ENCODE measurements around the gene MED13L.

Gene MED13L

DNA sequence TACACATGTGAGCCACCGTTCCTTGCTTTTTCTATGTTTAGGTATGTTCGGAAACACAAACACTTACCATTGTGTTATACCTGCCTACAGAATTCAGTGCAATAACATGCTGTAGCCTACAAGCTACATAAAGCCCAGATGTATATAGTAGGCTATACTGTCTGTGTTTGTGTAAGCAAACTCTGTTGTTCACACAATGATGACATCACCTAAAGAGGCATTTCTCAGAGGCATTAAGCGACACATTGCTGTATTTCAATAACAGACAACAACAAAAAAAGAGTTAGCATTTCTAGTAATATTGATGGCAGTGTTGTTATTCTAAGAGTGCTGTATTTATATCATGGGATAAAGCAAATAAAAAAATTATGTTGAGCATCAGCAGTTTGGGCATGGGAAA, 70.2 kb downstream of the MED13L start:
- DNase-seq: no peak

DNA sequence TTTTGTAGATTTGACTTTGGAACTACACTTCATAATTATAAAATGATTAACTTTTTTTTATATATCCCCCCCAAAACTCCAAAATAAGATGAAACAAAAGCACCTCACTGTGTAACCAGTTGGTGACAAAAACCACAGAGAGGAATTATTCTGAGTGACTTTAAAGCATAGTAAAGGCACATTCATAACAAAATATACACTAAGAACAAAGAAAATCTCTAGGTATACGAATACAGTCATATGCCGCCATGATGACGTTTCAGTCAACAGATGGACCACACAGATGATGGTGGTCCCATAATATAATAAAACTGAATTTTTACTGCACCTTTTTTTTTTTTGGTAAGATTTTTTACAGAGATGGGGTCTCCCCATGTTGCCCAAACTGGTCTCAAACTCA, 70.7 kb downstream of the MED13L start:
- no peak for DNase-seq

DNA sequence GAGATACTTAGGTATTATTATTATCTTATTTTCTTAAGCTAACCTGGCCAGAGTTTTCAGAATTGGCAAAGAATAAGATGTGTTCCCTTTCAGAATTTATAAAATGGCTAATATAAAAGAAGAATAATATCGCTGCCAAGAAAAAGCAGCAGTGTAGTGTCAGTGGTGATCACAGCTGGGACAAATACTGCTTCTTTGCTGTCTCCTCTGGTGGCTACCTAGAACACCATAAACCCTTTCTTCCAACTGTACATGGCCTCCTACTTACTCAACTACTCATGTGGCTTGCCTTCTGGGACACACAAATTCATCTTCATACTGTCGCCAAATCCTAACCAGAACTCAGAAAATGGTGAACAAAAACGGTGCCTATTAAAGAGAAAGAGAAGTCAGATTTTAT, 72.7 kb downstream of the MED13L start:
- DNase-seq: no peak

DNA sequence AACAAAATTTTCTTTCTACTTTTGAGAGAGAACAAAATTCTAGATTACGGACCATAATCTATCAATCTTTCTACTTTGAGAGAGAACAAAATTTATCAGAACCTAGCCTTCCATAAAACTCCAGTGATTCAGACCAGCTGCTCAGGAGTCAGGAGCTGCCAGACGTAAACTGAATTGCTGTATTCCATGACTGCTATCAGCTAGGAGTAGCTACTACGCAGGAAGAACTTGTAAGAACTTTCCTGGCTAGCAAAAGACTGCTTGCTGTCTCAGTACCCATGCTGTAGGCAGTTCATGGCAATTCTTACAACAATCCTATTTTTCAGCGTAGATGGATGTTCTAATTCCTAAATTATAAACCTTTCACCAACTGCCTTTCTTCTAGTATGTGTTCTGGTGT, 73.3 kb downstream of the MED13L start:
- no peak for DNase-seq

DNA sequence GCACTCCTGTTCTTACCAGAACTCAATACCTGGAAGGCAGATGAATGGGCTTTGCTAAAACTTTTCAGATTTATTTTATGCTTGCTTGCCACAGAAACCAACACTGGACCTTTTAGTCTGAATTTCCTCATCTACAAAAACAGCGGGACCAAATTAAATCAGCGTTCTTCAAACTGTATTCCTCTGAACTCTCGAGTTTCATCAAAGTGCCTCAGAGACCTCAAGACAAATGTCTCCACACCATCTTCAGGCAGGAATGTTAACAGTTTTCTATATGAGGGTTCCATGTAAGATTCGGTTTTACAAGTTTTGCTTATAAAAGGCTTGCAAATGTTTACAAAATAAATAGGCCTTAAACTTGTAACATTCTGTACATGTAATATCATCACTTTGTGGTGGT, 74.6 kb downstream of the MED13L start:
- no peak for DNase-seq

DNA sequence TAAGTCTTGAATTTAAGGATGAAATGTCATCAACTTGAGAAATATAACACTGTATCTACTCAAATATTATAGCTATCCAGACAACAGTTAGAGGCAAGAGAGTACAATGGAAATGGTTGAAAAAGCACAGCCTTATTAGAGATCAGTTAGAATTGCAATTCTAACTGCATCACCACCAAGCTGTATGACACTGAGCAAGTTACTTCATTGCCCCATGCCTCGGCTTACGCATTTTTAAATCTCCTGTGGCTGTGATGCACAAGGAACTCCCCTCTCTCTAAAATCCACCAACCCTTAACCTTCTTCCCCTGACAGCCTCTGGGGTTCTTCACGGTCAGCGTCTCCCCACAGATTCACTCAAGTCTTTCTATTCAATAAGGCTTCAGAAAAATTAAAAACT, 75.1 kb downstream of the MED13L start:
- no peak for DNase-seq

DNA sequence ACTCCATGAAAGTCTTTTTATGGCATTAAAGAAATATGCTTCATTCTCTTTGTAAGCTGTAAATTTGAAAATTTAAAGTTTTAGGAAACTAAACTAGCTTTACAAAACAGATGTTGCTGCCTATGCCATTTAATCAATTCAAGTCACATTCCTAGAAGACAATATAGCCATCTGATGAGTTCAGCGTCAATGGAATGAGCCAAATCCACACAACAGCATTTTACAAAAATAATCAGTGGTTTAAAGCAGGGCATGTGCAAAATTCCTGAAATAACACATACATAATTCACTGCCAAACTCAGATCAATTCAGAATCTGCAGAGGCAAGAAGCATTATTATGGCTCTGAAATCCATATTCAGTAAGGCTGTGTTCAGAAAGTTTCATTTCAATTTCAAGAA, 75.6 kb downstream of the MED13L start:
- DNase-seq: no peak

DNA sequence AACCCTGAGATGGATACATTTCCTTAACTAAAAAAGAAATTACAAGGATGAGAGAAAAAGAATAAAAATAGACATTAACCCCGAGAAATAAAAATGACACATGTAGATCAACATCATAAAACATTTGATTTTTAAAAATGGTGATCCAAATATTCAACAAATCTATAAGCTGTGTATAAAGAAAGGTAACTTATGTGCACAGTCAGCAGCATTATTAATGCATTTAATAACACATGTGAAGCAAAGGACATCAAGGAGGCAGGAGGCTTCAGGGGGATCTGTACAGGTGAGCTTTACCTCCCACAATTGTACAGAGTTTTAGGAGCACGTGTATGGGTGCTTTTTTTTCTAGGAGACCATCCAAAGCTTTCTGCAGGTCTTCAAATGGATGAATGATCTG, 76.1 kb downstream of the MED13L start:
- no peak for DNase-seq

DNA sequence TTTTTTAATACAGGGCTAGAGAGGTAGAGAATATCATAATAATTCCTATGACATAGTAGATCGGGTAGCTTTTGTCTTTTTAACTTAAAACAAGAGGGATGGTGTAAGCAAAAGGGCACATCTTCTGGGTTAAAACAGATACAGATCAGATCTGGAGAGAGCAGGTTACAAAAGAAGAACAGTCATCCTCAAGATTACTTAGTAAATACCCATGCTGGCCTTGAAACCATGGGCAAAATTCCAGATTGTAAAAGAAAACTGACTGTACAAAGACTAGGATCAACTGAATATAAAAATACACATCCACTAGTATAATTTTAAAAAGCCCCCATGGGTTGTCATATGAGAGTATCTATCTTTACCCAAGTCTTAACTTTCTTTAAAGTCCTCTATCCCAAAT, 76.7 kb downstream of the MED13L start:
- DNase-seq: no peak

DNA sequence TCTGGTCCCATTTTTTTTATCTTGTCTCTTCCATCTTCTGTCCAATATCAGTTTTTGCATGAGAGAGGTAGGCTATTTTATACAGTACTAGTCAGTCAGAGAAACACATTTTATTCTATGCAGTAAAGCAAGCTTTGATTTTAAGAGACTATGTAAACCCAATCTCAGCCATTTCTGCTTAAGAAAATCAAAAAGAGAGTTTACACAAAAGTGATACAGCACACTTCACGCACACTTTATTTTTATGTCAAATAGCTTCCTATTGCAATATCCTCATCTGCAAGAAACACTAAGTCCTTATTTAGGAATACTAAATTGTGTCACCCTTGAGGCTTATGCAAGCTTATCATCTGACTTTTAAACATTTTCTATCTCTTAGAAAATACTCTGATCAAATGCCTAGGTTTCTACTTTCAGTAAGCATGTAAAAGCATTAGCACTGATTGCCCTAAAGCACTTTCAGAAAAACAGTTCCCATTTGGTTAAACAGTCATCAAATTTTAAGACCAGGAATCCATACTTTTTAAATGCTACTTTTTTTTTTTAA, 78.3 kb downstream of the MED13L start:
- no peak for DNase-seq

DNA sequence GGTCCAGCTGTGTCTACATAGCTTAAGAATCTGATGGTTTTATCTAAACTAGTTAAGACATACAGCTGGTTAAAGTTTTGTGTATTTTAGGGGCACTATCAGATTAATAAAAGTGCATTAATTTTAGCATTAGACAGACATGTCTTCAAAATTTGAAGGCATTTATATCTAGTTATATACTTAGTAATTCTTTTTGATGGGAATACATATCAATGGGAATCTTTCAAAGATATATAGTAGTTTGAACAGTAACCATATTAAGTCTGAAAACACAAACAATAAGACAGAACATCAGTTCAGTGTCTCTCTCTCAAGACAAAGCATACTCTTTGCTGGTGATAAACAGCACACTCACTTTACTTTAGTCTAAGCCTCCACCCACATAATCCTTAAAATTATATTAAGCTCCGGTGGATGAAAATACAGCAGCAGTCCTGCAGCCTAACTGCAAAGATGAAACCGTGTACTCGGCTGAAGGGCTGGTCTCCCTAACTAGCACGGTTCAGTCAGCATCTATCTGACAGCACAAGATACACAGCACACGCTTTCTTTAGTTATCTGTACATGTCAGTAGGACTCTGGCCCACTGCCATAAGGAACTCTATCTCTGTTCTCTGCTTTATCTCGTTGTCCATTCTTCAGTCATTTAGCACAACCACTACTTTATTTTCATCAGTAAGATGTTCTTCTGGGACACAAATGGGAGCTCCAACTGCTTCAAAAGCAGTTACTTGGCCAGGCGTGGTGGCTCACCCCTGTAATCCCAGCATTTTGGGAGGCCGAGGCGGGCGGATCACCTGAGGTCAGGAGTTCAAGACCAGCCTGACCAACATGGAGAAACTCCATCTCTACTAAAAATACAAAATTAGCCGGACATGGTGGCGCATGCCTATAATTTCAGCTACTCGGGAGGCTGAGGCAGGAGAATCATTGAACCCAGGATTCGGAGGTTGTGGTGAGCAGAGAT, 80.5 kb downstream of the MED13L start:
- DNase-seq: no peak

DNA sequence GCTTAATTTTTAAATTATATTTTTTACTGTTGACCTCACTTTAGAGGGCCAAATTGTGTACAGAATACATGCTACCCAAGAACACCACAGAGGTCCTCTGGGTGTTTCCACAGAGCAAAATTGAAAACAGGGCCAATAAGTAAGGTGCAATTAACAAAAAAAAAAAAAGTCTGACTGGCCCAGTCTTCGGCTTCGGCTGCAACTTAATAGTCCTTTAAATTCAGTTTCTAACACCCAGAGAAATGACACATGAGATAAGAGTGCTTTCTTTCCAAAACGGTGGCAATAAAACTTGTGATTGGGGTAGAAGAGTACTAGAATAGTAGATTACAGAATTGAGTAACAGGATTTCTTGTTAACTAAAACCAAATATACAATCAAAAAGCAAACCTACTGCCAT, 81.3 kb downstream of the MED13L start:
- DNase-seq: no peak

DNA sequence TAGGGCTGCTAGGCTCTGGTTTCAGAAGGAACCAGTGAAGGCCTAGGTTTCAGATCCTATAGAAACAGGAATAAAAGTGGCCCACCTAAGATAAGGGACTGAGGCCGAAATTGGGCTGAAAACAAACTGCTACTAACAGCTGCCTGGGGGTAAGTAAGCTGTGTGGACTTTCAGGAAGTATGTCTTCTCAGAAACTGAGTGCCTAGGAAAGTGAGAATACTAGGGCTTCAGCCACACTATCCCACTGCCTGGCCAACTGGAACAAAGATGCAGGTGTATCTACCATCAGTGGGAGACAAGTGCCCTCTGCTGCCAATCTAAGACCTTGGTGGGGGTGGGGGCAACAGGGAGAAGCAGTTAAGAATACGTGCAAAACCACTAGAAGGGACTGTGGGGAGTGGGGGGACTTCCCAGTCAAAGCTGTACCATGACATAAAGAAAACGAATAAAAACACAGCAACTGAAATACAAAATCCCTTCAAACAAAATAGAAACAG, 82.5 kb downstream of the MED13L start:
- DNase-seq: no peak

DNA sequence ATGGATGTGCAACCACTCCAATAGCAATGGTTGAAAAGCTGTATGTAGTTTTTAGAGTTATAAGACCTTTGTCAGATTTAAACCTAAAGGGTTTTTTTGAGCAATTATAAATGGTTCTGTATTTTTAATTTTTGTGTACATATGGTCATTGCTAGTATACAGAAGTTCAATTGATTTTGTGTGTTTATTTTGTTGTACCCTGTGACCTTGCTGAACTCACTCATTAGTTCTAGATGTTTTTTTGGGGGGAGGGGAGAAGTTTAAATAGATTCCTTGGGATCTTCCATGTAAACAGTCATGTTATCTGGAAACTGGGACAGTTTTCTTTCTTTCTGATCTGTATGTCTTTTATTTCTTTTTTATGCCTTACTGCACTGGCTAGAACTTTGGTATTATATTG, 87.8 kb downstream of the MED13L start:
- no peak for DNase-seq

DNA sequence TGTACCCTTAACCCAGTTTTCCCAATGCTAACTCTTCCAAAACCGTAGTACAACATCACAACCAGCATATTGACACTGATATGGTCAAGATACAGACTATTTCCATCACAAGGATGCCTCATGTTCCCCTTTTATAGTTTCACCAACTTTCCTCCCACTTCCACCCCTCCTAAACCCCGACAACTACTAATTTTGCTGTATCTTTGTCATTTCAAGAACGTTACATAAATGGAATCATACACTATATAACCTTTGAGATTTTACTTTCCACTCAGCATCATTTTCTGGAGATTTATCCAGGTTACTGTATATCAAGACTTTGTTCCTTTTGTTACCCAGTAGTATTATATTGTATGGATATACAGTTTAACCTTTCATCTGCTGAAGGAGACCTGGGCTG, 88.9 kb downstream of the MED13L start:
- DNase-seq: no peak

DNA sequence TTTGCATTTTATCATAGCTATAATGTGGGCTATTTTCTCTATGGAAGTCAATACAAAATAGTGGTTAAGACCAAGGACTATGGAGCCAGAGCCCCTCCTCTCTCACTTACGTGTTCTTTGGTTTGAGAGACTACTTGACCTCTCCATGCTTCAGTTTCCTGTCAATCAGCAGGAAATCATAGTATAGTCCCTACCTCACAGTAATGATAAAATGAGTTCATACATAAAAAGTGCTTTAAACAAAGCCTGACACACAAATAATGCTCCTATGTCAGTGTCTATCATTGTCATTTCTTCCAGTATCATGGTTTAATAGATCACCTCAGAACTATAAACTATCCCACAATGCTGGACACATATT, 90.4 kb downstream of the MED13L start:
- no peak for DNase-seq

DNA sequence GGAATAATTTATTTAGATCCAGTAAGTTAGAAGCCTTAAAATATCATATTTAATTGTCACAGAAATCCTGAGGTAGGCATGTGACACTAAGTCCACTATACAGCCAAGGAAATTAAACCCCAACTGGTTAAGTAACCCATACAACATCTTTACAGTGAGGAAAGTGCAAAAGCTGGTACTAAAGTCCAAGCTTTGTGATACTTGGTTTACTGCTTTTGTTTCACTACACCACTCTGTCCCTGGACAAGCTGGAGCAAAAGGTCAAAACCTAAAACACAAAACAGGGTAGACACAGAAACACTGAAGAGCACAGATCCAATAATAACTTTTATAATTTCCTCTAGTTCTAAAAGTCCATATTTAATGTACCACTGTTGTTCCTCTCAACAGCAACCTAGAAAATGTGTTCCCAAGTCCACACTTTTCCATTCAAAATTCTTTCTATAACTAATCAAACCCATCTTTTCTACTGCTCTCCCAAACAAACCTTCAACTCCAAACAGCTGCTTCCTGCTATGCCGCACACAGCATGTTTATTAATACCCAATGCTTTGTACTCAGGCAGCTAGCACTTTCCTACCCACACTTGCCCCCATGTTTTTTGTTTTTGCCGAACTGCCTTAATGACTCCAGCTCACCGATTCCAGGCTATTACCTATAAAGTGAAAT, 90.9 kb downstream of the MED13L start:
- no peak for DNase-seq

DNA sequence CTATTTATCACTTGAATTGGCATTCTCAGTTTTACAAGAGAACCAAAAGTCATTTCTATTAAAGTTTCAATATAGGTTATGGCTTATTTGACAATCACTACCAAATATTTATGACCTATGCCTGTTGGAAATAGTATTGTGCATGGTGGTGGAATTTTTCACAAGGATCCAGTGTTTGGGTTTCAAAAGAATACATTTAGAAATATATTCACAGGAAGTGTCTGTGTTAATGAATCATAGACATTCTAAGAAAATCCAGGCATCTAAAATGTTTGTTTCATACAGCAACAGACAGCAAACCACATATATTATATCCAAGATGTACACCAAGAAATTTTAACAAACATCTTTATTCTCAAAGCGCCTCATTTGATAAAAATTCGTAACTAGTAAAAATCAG, 92.7 kb downstream of the MED13L start:
- no peak for DNase-seq

DNA sequence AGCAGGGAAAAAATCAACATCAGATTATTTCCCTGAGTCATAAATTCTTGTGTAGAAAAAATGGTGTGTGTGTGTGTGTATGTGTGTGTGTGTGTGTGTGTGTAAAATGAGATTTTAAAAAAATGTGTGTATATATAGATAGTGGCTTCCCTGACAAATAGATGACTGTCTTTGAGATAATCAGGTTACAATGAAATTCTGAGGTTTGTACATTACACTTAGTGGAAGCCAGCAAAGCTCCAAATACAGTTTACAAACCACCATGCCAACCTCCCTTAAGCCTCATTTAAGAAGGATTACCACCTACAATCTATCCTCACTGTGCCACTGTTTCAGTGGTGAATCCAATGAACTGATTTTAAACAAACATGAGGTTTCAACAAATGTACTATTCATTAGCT, 93.8 kb downstream of the MED13L start:
- no peak for DNase-seq

DNA sequence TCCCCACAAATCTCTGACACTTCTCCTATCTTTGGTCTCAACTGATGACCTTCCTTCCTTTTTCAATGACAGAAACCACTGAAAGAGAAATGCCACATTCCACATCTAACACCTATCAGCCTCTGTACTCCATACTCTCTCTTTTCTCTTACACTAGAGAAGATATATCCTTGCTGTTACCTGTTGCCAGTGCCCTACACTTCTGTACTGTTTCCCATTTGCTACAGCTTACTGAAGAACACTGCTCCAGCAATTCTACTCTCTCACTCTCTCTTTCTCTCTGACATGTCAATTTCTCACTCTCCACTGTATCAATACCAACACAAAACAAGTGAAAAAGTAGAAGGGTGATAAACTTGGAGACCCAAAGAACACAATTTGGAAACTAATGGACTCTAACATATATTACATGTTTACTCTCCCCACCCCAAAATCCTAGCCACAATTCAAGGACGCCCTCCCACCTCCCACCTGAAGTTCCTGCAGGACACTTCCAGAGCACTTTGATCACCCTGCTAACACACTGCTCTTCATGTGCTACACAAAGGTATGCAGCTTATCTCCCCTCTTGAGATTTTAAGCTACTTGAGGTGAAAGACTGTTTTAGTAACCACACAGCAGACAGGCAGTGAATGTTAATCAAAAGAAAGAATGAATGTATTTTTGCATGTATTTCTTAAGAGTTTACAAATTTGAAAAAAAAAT, 95.0 kb downstream of the MED13L start:
- DNase-seq: no peak

DNA sequence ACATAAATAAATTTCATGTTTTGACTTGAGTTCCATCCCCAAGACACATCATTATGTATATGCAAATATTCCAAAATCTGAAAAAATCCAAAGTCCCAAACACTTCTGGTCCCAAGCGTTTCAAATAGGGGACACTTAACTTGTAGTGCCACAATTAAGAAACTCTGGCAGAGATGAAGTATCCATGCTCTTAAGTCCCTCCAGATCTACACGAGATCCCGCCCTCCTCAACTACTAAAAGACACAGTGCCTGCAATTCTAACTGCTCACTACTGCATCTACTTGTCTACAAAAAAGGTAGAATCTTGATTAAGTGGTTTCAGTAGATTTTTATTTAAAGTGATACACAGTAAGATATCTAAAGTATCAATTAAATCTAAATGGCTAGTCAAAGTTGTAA, 97.0 kb downstream of the MED13L start:
- DNase-seq: no peak

DNA sequence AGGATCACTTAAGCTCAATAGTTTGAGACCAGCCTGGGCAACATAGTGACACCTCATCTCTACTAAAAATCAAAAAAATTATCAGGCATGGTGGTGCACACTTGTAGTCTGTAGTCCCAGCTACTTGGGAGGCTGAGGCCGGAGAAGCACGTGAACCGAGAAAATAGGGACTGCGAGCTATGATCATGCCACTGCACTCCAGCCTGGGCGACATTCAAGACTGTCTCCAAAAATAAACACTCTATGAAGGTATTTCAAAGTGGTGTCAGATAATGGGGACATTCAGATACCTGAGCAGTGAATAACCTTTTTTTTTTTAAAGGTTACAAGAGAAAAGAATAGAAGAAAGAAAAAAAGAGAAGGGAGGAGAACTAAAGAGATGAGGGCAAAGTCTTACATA, 98.1 kb downstream of the MED13L start:
- DNase-seq: no peak

DNA sequence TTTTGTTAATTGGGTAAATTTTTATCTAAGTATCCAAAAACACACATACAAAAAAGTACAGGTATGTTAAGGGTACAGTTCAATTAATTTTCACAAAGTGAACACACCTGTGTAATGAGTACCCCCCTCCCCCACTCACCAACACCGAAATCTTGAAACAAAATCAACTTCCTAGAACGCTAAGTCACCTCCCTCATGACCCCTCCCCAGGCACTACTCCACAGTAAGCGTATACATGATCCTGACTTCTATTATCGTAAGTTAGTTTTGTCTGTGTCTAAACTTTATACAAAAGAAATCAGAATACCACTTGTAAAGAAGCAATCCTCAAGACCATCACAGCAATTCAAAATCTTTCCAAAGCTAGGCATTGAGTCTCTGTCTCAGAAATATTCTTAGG, 100.5 kb downstream of the MED13L start:
- DNase-seq: no peak

DNA sequence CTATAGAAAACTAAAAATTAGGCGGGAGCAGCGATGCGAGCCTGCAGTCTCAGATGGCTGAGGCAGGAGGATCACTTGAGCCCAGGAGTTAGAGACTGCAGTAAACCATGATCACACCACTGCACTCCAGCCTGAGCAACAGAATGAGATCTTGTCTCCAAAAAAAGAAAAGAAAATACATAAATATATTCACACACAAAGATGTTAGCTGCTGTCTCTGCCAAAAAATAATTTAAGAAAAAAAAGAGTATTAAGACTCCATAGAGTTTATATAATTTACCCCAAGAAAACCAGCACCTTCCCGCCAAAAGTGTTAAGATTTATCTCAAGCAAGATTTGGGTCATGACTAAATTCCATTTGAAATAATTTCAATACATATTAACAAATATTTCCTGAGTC, 102.6 kb downstream of the MED13L start:
- DNase-seq: no peak

Measured in SIG-M5 (cell line).